ENCODE data around the gene GNRH2. TPM values are rescaled to one million over a fixed set of nuclear protein-coding genes. Genes with fewer than 3 reads are reported as not detected.
"Not testable (repeated sequence)": the region's sequence is repeated elsewhere in the genome, so short reads cannot be mapped to it uniquely, and the experiment has no call there.

The GNRH2 gene
- total RNA-seq, 1 donor from 2014 or later = not detected

GRCh38 chr20:3073251-3073643 lies 29.8 kb downstream of the GNRH2 start:
- DNase-seq = not testable (repeated sequence)

- no peak for DNase-seq
Observed at GRCh38 chr20:3074812-3075211, 31.4 kb downstream of the GNRH2 start.

GRCh38 chr20:3075315-3075714 lies 31.9 kb downstream of the GNRH2 start:
- DNase-seq = not testable (repeated sequence)

- no peak for DNase-seq
Observed at GRCh38 chr20:3077618-3078134, 34.3 kb downstream of the GNRH2 start.

- no peak for DNase-seq
Observed at GRCh38 chr20:3080939-3081388, 37.5 kb downstream of the GNRH2 start.

GRCh38 chr20:3081641-3082040 lies 38.2 kb downstream of the GNRH2 start:
- DNase-seq = no peak

GRCh38 chr20:3082306-3082951 lies 39.0 kb downstream of the GNRH2 start:
- no peak for DNase-seq

- DNase-seq = no peak
Observed at GRCh38 chr20:3082955-3083952, 39.8 kb downstream of the GNRH2 start.

- no peak for DNase-seq
Observed at GRCh38 chr20:3084283-3084985, 41.0 kb downstream of the GNRH2 start, which contains the start of gene AVP. AVP (minus strand) TSS chr20:3084724; CDS start chr20:3084674, 50 bp downstream.

GRCh38 chr20:3084986-3085360 lies 41.6 kb downstream of the GNRH2 start:
- no peak for DNase-seq

- DNase-seq = no peak
Observed at GRCh38 chr20:3085571-3086072, 42.2 kb downstream of the GNRH2 start.

- no peak for DNase-seq
Observed at GRCh38 chr20:3088031-3088430, 44.6 kb downstream of the GNRH2 start.

GRCh38 chr20:3090565-3090964 lies 47.1 kb downstream of the GNRH2 start:
- no peak for DNase-seq

GRCh38 chr20:3092611-3093379 lies 49.4 kb downstream of the GNRH2 start:
- no peak for DNase-seq

GRCh38 chr20:3093861-3094361 lies 50.5 kb downstream of the GNRH2 start:
- DNase-seq = no peak

GRCh38 chr20:3094848-3095629 lies 51.6 kb downstream of the GNRH2 start:
- no peak for DNase-seq

Measured in skin of body (tissue), 2 donors.